ENCODE data around the gene TOGARAM2. TPM values are rescaled to one million over a fixed set of nuclear protein-coding genes. Genes with fewer than 3 reads are reported as not detected.
A peak's percentile ranks its signal among the peaks of the same experiment; 100 is the strongest.

The TOGARAM2 gene
- total RNA-seq, result 1 to 10 TPM; 1.9 to 2.0 TPM

DNA sequence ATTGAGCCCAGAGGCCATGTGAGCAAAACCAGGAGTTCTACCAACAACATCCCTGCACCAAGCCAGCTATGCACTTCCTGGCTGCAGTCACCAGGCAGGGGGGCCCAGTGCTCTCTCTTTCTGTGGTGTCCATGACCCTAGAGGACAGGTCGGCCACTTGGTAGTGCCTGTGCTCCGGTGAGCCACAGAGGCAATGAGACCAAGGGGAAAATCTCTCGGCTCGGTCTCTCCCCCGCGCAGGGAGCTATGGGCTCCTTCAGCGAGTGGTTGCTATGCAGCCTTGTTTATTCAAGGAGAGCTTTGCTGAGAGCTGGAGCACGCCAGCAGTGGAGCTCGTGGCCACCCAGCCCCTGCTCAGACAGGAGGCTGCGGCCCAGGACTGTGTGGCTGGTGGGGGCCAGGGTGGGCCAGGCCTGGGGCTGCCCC is at the start of gene TOGARAM2:
TSS of gene TOGARAM2 (plus strand) at position 283 of the 426 bp plus-strand sequence. CDS start 13,537 bp downstream, outside the sequence.
- Mint-ChIP-seq H3K4me3 (no peak within 1 kb of the TSS), H3K36me3 (no peaks in the 10 kb centered on the region), H3K27me3 (no peaks in the 10 kb centered on the region), H3K4me1 (no peaks in the 10 kb centered on the region), H3K9me3 (no peaks in the 10 kb centered on the region), H3K27ac (no peak within 1 kb of the TSS)
- no peak for DNase-seq

DNA sequence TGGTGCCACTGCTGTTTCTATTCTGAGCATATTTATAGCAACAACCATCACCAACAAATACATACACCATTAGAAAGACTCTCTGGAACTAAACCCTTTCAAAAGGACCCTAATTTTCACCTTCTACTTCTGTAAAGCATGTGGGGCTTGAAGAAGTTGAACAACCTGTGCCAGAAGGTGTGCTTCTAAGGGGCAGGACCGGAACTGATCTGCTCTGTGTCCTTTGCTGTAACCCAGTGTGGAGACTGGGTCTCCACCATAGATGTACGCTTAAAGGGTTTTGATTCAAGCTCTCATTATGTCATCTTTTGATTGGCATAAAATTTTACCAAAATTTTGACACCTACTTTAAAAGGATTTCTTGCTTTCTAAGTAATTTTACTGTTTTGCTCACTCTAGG is 46.3 kb upstream of the TOGARAM2 start:
- H3K9me3 Mint-ChIP-seq, result no peaks in the 10 kb centered on the region
- H3K27ac Mint-ChIP-seq, result no peak overlapping the region
- H3K36me3 Mint-ChIP-seq, result peaks cover 29% of the 10 kb centered on the region
- no peak overlapping the region for H3K4me3 Mint-ChIP-seq
- H3K4me1 Mint-ChIP-seq, result peaks cover 4% of the 10 kb centered on the region
- DNase-seq, result no peak
- no peaks in the 10 kb centered on the region for H3K27me3 Mint-ChIP-seq

DNA sequence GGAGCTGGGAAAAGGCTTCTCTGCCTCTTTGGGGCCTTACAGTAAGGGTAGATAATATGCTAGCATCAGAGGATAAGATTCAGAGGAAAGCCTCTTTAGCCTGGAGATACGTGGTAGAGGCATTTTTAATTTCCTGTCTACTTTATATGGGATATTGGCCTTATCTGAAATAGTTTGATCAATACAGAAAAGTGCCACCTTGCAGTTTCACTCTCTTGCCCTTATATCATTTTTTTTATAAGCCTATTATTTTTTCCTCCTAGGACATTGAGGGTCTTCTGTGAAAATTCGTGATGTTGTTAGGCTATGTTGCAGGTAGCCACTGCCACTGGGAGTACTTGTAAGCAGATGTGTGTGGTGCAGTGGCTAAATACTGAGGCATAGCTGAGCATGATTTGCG is 40.1 kb upstream of the TOGARAM2 start:
- DNase-seq, result no peak
- peaks cover 53% of the 10 kb centered on the region for H3K36me3 Mint-ChIP-seq
- H3K9me3 Mint-ChIP-seq, result no peaks in the 10 kb centered on the region
- no peaks in the 10 kb centered on the region for H3K27me3 Mint-ChIP-seq
- H3K27ac Mint-ChIP-seq, result peak overlapping the region; percentile 79
- no peak overlapping the region for H3K4me3 Mint-ChIP-seq
- peaks cover 13% of the 10 kb centered on the region for H3K4me1 Mint-ChIP-seq

DNA sequence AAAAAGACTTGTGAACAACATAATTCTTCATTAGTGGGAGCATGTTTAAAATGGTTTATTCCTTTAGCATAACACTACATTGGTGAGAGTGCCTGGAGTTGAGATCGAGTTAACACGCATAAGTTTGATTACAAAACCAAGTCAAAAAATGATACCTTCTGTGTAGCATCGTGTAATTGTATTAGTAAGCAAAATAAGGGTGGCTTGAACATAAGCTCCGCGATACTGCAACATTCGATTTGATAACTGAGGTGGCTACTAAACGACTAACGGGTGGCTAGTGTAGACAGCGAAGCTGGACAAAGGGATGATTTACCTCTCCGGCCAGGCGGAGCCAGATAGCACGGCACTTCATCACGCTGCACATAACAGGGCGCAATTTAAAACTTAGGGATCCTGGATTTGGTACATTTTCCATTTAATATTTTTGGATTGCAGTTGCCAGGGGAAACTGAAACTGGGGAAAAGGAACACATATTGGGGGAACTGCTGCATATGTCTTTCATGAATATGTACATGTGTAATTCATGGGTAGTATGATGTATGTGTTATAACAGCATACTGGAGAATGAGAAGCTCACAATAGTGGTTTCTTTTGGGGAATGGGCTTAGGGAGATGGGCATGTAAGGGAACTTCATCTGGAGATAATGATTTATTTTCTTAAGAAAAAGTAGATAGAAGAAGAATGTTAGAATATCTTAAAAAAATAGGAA is 36.4 kb upstream of the TOGARAM2 start:
- Mint-ChIP-seq H3K4me3 (no peak overlapping the region), H3K9me3 (peaks cover 2% of the 10 kb centered on the region), H3K27ac (no peak overlapping the region), H3K27me3 (no peaks in the 10 kb centered on the region), H3K4me1 (peaks cover 9% of the 10 kb centered on the region), H3K36me3 (peaks cover 58% of the 10 kb centered on the region)
- no peak for DNase-seq

DNA sequence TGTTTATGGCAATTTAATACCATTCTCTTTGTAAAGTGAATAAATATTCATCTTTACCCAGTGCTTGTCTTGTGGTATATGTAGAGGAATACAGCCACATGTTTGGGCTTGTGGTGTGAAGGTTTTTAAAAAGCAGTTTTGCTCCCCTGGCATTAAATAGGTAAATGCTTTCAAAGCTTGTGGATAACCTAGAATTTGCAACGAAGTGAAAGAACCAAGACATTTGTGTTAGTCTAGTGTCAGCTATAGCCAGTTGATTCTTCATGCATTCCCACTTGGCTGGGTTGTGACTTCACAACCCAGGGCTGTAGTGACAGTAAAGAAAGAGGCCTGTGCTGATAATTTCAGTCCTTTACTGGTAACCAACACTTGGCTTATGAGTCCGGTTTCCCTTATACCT is 32.9 kb upstream of the TOGARAM2 start:
- peaks cover 51% of the 10 kb centered on the region for H3K36me3 Mint-ChIP-seq
- peaks cover 2% of the 10 kb centered on the region for H3K9me3 Mint-ChIP-seq
- no peaks in the 10 kb centered on the region for H3K27me3 Mint-ChIP-seq
- H3K4me1 Mint-ChIP-seq, result peaks cover 10% of the 10 kb centered on the region
- H3K27ac Mint-ChIP-seq, result no peak overlapping the region
- no peak overlapping the region for H3K4me3 Mint-ChIP-seq
- DNase-seq, result no peak

DNA sequence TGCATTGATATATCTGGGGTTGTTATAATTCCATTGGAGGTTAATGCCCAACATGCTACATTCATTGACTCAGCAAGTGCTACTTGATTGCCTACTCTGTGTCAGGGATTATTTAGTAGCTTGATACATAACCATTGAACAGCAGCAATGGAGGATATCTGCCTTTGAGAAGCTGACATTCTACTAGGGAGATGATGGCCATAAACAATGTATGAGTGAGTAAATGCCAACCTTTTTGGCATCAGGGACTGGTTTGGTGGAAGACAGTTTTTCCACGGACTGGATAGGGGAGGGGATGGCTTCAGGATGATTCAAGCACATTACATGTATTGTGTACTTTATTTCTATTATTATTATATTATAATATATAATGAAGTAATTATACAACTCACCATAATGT is 31.9 kb upstream of the TOGARAM2 start:
- Mint-ChIP-seq H3K27me3 (no peaks in the 10 kb centered on the region), H3K4me3 (no peak overlapping the region), H3K9me3 (peaks cover 2% of the 10 kb centered on the region), H3K36me3 (peaks cover 42% of the 10 kb centered on the region), H3K4me1 (peaks cover 6% of the 10 kb centered on the region), H3K27ac (no peak overlapping the region)
- DNase-seq, result no peak

DNA sequence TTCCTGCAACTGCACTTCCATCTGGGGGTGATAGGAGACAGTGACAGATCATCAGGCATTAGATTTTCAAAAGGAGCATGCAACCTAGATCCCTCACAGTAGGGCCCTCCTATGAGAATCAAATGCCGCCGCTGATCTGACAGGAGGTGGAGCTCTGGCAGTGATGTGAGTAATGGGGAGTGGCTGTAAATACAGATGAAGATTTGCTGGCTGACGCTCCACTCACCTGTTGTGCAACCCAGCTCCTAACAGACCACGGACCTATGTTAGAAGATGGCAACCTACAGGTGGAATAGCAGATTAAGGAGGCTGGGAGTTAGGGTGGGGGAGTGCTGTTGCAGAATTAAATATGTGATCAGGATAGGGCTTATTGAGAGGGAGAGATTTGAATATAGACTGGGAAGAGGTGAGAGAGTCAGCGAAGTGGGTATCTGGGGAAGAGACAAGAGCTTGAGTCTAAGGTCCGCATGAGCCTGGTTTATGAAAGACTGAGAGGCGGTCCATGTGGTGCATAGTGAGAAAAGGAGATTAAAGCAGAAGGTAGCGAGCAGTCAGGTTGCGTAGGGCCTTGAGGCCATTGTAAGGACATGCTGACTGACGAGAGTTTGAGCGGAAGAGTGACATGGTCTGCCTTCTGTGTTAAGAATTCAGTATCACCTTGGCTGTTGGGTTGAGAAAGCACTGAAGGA is 31.3 kb upstream of the TOGARAM2 start:
- Mint-ChIP-seq H3K36me3 (peaks cover 37% of the 10 kb centered on the region), H3K27ac (peak overlapping the region; percentile 4), H3K4me1 (peaks cover 6% of the 10 kb centered on the region), H3K4me3 (no peak overlapping the region), H3K27me3 (no peaks in the 10 kb centered on the region), H3K9me3 (peaks cover 2% of the 10 kb centered on the region)
- no peak for DNase-seq

DNA sequence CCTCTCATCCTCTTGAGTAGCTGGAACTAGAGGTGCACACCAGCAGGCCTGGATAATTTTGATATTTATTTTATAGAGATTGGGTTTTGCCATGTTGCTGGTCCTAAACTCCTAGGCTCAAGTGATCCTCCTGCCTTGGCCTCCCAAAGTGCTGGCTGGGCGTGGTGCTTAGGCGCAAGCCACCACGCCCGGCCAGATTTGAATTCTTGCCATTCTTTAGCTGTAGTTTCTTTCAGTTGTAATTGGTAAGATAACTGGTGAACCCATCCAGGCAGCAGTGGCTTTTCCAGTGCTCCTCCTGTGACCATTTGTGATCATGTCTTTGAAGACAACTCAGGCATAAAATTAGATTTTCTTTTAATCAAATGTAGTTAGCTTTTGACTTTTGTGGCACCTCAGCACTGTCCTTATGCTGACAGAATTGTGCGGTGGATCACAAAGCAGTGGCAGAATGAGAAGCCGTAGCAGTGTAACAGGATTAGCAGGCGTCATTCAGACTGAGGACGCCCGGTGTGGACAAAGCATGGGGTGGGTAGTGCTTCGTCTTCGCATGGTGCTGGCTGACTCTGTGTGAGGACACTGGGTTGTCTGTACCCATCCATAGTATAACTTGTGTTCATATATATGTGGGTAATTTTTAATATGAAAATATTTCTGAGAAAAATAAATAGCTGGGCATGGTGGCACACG is 30.0 kb upstream of the TOGARAM2 start:
- peaks cover 29% of the 10 kb centered on the region for H3K36me3 Mint-ChIP-seq
- no peak overlapping the region for H3K27ac Mint-ChIP-seq
- no peak for DNase-seq
- peaks cover 2% of the 10 kb centered on the region for H3K9me3 Mint-ChIP-seq
- H3K27me3 Mint-ChIP-seq, result no peaks in the 10 kb centered on the region
- H3K4me3 Mint-ChIP-seq, result no peak overlapping the region
- peaks cover 8% of the 10 kb centered on the region for H3K4me1 Mint-ChIP-seq

DNA sequence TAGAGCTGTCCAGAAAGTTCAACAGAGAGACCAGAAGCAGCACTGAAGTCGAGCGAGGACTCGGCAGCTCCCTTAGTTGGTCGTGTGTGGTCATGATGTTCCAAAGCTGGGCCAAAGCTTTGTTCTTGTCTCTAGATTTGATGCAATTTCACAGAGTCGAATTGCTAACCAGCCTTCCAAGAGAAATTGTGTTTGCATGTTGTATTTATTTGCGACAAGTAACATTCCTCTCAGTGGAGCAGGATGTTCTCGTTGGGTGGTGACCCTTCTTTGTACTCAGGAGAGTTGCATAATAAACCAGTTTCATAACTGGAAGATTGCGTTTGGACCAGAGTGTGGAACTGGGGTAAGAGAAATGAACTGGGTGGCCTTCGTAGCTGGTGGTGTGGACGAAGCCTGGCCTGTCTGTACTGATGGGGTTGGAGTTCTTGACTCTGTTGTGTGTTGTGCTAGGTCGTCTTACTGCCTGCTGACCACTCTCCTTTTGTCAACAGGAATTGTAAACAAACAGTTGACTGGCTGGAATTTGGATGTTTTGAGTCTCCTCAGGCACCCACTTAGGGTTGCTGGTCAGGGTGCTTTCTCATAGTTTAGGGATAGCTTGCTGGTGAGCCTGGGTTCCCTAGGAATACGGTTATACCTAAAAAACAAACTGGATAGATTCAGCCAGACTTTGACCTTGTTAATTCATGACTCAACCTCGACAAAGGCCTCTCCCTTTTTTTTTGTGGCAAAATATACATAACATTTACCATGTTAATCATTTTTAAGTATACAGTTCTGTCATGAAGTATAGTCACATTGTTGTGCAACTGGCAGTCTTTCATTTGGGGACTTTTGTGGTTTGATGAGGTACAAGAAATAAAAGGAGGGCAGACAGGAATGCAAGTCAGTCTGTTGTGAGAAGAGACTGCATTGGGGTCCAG is 28.9 kb upstream of the TOGARAM2 start:
- Mint-ChIP-seq H3K27me3 (no peaks in the 10 kb centered on the region), H3K4me3 (no peak overlapping the region), H3K36me3 (peaks cover 24% of the 10 kb centered on the region), H3K27ac (no peak overlapping the region), H3K4me1 (peaks cover 16% of the 10 kb centered on the region), H3K9me3 (peaks cover 2% of the 10 kb centered on the region)
- DNase-seq, result no peak

DNA sequence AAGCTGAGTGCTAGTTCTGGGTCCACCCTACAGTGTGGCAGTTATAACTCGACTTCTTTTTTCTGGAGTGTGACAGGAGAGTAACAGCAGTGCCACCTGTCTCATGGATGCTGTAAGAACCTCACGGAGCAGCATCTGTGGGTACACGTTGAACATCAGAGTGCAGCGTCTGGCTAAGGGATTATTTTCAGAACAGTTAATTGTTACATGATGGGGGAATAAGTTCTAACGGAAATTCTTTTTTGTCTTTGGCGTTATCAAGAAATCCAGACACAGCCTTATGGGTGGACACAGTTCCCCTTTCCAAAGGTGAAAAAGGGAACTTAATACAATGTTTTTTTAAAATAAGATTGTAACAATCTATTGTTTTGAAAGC is 28.3 kb upstream of the TOGARAM2 start:
- no peak overlapping the region for H3K4me3 Mint-ChIP-seq
- peaks cover 16% of the 10 kb centered on the region for H3K4me1 Mint-ChIP-seq
- H3K9me3 Mint-ChIP-seq, result peaks cover 2% of the 10 kb centered on the region
- H3K36me3 Mint-ChIP-seq, result peaks cover 23% of the 10 kb centered on the region
- no peaks in the 10 kb centered on the region for H3K27me3 Mint-ChIP-seq
- DNase-seq, result no peak
- no peak overlapping the region for H3K27ac Mint-ChIP-seq

DNA sequence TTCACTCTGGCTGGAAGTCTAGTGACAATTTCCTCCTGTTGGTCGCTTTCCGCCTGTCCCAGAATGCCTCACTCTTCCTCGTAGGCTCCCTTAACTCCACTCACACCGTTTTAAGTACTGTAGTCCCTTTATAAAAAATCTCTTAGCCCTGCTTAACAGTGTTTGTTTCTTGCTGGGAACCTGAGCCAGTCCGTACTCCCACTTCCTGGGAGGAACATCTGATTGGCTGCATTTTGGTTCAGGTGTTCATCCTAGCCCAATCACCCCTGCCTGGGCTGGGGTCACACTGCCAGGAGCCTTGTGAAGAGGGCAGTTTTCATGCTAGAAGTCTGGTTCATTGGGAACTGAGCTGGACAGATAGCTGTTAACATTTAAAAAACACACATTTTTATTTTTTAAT is 25.6 kb upstream of the TOGARAM2 start:
- no peak for DNase-seq
- Mint-ChIP-seq H3K9me3 (no peaks in the 10 kb centered on the region), H3K27me3 (no peaks in the 10 kb centered on the region), H3K36me3 (peaks cover under 1% of the 10 kb centered on the region), H3K4me1 (peaks cover 18% of the 10 kb centered on the region), H3K27ac (no peak overlapping the region), H3K4me3 (no peak overlapping the region)

DNA sequence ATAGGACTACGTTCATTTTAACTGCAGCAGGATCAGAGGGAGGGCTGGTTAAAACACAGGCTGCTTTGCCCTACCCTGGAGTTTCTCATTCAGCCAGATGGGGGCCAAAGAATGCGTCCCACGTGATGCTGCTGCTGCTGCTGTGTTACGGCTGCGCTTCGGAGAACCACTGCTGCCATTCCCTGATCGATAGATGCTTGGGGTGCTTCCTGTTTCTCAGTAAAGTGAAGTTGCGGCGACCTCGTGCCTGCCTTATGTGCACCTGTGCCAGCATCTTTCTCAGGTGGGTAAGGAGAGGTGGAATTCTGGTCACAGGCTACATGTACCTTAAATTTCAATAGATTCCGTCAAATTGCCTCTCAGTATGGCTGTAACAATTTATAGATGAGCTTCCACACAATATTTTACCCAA is 24.7 kb upstream of the TOGARAM2 start:
- Mint-ChIP-seq H3K9me3 (no peaks in the 10 kb centered on the region), H3K36me3 (no peaks in the 10 kb centered on the region), H3K27me3 (no peaks in the 10 kb centered on the region), H3K4me3 (peak overlapping the region; percentile 64), H3K27ac (no peak overlapping the region), H3K4me1 (peaks cover 18% of the 10 kb centered on the region)
- DNase-seq, result peak; percentile 57

DNA sequence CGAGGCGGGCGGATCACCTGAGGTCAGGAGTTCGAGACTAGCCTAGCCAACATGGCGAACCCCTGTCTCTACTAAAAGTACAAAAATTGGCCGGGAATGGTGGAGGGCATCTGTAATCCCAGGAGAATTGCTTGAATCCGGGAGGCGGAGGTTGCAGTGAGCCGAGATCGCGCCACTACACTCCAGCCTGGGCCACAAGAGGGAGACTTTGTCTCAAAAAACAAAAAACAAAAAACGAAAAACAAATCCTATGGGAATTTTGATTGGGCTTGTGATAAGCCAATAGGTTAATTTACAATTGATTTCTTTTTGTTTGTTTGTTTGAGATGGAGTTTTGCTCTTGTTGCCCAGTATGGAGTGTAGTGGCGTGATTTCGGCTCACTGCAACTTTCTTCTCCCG is 24.2 kb upstream of the TOGARAM2 start:
- Mint-ChIP-seq H3K27ac (no peak overlapping the region), H3K4me1 (peaks cover 18% of the 10 kb centered on the region), H3K36me3 (no peaks in the 10 kb centered on the region), H3K4me3 (peak overlapping the region; percentile 64), H3K9me3 (no peaks in the 10 kb centered on the region), H3K27me3 (no peaks in the 10 kb centered on the region)
- DNase-seq, result no peak

DNA sequence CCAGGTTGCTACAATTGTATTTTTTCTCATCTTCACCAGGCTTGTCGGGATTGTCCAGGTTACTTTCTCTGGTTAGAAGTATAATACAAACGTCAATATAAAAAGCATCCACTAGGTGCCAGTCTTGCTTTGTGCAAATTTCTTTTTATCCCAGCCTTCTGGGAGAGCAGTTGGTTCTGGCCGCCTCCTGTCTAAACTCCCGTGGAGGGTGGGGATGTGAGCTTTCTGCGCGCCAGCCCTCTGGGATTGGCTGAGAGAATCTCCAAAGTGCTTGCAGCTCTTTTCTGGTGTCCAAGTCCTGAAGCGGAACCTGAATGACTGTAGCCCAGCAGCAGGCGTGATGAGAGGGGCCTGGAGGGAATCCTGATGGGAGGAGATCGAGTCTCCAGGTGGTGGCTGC is 22.4 kb upstream of the TOGARAM2 start:
- H3K4me1 Mint-ChIP-seq, result peaks cover 12% of the 10 kb centered on the region

DNA sequence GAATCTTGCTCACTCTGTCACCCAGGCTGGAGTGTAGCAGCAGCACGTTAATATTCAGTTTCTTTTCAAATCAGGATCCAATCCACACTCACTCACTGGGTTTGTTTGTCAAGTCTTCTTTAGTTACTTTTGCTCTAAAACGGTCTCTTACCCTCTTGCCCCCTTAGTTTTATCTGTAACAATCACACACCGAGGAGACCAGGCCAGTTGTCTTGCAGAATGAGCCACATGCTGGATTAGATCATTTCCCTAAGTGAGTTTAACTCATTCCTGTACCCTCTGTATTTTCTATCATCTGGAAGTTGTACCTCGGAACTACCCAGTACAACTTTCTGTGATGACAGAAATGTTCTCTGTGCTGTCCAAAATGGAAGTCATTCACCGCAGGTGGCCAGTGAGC is 20.7 kb upstream of the TOGARAM2 start:
- H3K9me3 Mint-ChIP-seq, result no peaks in the 10 kb centered on the region

More for the DNA sequence above, 22.4 kb upstream of the TOGARAM2 start:
- Mint-ChIP-seq H3K9me3 (no peaks in the 10 kb centered on the region), H3K27ac (no peak overlapping the region), H3K27me3 (no peaks in the 10 kb centered on the region), H3K4me3 (no peak overlapping the region), H3K36me3 (no peaks in the 10 kb centered on the region)
- DNase-seq, result peak; percentile 10

More for the DNA sequence above, 20.7 kb upstream of the TOGARAM2 start:
- Mint-ChIP-seq H3K4me3 (no peak overlapping the region), H3K4me1 (peaks cover 12% of the 10 kb centered on the region), H3K27me3 (no peaks in the 10 kb centered on the region), H3K27ac (no peak overlapping the region), H3K36me3 (no peaks in the 10 kb centered on the region)
- DNase-seq, result no peak
